Dendritic cell treated with granulocyte-macrophage colony-stimulating factor and Interleukin-4, amounts not matched to agents 40 ng/mL and 50 ng/mL, for 4 days (primary cell): Measurements from ENCODE around the gene FNDC11.

Source experiments
- H3K27ac Mint-ChIP-seq: one replicate; pipeline ENCODE4 v1.8.0; 2022; ENCODE audit warnings: mild to moderate bottlenecking, mixed read lengths
- H3K27me3 Mint-ChIP-seq: one replicate; pipeline ENCODE4 v1.8.0; 2022; ENCODE audit warnings: mild to moderate bottlenecking, mixed read lengths
- H3K36me3 Mint-ChIP-seq: one replicate; pipeline ENCODE4 v1.8.0; 2022; ENCODE audit warnings: low read depth, mixed read lengths
- H3K4me1 Mint-ChIP-seq: one replicate; pipeline ENCODE4 v1.8.0; 2022; ENCODE audit warnings: low read depth, mixed read lengths
- H3K4me3 Mint-ChIP-seq: one replicate; pipeline ENCODE4 v1.8.0; 2022; ENCODE audit warnings: mild to moderate bottlenecking, moderate library complexity, mixed read lengths
- H3K9me3 Mint-ChIP-seq: one replicate; pipeline ENCODE4 v1.8.0; 2022; ENCODE audit warnings: mixed read lengths
- intact Hi-C: fragments of 100-400 bp; cut with micrococcal nuclease; formaldehyde crosslinking; loops from one replicate; pipeline ENCODE4 v1.15.0; 2022

The FNDC11 gene

GRCh38 chr20:63576311-63576710 lies 22.4 kb downstream of the FNDC11 start:
- peaks cover 14% of the 10 kb centered on the region for H3K4me1 Mint-ChIP-seq
- H3K27ac Mint-ChIP-seq = no peak overlapping the region
- intact Hi-C loops = no loop called here

GRCh38 chr20:63577317-63577894 lies 23.4 kb downstream of the FNDC11 start:
- H3K4me1 Mint-ChIP-seq = peaks cover 14% of the 10 kb centered on the region
- H3K27me3 Mint-ChIP-seq = peaks cover 74% of the 10 kb centered on the region
- H3K4me3 Mint-ChIP-seq = no peak overlapping the region
- no peak overlapping the region for H3K27ac Mint-ChIP-seq
- no peaks in the 10 kb centered on the region for H3K9me3 Mint-ChIP-seq
- peaks cover 5% of the 10 kb centered on the region for H3K36me3 Mint-ChIP-seq
- intact Hi-C loops = no loop called here

More at GRCh38 chr20:63576311-63576710, 22.4 kb downstream of the FNDC11 start:
- H3K36me3 Mint-ChIP-seq = peaks cover 5% of the 10 kb centered on the region
- H3K27me3 Mint-ChIP-seq = peaks cover 76% of the 10 kb centered on the region
- H3K4me3 Mint-ChIP-seq = no peak overlapping the region
- H3K9me3 Mint-ChIP-seq = no peaks in the 10 kb centered on the region

DNA sequence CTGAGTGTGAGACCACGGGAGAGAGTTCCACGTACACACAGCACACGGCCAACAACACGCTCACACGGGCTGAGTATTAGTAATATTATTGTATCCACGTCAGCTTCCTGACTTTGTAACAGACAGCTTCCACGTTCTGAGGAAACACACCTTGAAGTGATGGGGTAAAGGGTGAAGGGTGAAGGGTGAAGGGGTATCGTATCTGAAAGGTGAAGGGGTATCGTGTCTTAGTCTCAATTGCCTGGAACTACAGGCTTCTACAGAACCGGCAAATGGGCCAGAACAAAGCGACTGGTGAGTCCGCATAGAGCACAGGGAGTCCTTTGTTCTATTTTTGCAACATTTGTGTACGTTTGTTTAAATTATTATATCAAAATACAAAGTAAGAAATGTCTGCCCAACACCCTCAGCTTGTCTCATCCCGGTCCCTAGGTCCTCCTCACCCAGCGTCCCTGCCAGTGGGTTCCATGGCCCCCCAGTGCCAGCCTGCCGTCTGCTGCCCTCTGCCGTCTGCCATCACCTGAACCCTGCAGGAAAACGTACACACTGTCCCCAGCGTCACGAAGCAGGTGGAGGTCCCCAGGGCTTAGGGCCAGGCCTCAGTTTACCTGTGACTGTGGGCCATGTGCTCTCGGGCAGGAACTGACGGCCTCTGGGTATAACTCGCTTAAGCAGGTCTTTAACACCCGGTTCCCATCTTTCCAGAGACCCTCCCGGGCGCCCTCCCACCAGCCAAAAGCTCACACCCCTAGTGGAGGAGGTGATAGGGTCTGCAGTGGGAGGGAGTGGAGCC lies 24.5 kb downstream of the FNDC11 start:
- peaks cover 14% of the 10 kb centered on the region for H3K4me1 Mint-ChIP-seq
- H3K9me3 Mint-ChIP-seq = no peaks in the 10 kb centered on the region
- H3K27ac Mint-ChIP-seq = no peak overlapping the region
- intact Hi-C loops = no loop called here
- H3K27me3 Mint-ChIP-seq = peaks cover 77% of the 10 kb centered on the region
- H3K4me3 Mint-ChIP-seq = no peak overlapping the region
- H3K36me3 Mint-ChIP-seq = peaks cover 4% of the 10 kb centered on the region

DNA sequence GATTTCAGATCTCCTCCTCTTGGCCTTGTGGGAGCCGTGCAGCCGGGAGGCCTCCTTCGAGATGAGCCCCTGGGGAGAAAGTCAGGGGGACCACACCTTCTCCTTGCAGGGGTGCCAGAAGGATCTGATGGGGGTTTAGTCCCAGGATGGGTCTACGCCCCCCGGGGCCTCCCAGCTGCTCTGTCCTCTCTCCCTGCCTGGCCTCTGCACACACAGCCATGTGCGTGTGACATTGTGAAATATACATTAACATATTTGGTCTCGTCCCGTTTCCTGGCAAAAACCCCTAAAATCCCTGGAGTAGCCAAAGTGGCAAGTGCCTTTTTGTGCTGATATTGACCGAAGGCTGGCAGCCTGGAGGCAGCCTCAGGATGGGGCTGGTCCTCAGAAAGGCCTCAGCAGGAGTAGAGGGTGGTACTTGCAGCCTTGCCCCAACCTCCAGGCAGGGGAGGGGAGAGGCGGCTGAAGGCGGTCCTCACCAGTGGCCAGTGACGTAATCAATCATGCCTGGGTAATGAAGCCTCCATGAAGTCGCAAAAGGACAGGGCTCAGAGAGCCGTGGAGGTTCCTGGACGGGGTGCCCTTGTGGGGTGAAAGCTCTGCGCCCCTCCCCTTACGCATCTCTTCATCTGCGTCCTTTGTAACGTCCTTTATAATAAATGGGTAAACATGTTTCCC lies 25.2 kb downstream of the FNDC11 start:
- H3K27ac Mint-ChIP-seq = no peak overlapping the region
- intact Hi-C loops = no loop called here
- no peaks in the 10 kb centered on the region for H3K9me3 Mint-ChIP-seq
- H3K4me1 Mint-ChIP-seq = peaks cover 14% of the 10 kb centered on the region
- H3K4me3 Mint-ChIP-seq = peak overlapping the region; percentile 17
- H3K36me3 Mint-ChIP-seq = no peaks in the 10 kb centered on the region
- peaks cover 80% of the 10 kb centered on the region for H3K27me3 Mint-ChIP-seq

- Mint-ChIP-seq H3K27me3 (peaks cover 75% of the 10 kb centered on the region), H3K4me1 (peaks cover 14% of the 10 kb centered on the region), H3K36me3 (peaks cover 4% of the 10 kb centered on the region), H3K9me3 (no peaks in the 10 kb centered on the region), H3K27ac (no peak overlapping the region), H3K4me3 (no peak overlapping the region)
- intact Hi-C loops = no loop called here
Observed at GRCh38 chr20:63580796-63581461, 27.0 kb downstream of the FNDC11 start.

GRCh38 chr20:63582382-63583063 lies 28.6 kb downstream of the FNDC11 start:
- intact Hi-C loops = no loop called here
- Mint-ChIP-seq H3K4me3 (no peak overlapping the region), H3K27me3 (peaks cover 63% of the 10 kb centered on the region), H3K36me3 (peaks cover 16% of the 10 kb centered on the region), H3K4me1 (peaks cover 20% of the 10 kb centered on the region), H3K9me3 (no peaks in the 10 kb centered on the region), H3K27ac (no peak overlapping the region)

DNA sequence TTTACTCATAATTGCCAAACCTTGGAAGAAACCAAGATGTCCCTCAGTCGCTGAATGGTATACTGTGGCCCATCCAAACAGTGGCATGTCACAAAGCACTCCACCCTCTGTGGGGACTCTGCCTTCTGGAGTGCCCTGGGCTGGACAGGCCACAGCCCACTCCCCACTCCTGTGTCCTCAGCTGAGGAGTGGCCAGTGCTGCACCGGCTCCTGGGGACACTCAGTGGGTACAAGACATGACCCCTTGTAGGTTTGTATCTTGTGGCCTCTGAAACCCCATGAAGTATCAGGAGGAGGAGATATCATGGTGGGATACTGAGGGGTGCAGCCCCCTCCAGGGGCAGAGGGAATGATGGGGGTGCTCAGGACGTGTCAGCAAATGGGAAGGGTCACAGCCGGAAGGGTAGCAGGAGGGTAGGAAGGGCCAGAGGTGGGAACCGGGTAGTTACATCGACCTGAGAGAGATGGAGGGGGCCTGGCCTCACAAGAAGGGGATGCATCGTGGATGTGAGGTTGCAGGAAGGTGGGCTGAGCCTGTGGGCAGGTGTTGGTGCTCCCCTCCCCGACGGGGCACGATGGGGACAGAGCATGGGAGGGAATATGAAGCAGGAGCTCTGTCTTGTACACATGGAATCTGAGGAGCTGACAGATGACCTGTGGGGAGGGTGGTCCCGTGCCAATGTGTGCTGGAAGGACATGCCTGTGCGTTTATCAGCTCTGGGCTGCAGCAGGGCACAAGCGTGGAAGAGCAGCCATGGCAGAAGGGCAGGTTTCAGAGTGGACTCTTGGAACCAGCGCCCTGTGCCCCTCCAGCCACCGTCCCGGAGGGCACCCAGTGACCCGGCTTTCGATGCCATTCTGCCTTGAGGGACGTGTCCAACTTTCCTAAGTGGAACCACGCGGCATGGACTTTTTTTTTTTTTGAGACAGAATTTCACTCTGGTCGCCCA lies 31.9 kb downstream of the FNDC11 start:
- Mint-ChIP-seq H3K9me3 (no peaks in the 10 kb centered on the region), H3K27me3 (peaks cover 30% of the 10 kb centered on the region), H3K4me3 (no peak overlapping the region), H3K36me3 (peaks cover 44% of the 10 kb centered on the region), H3K27ac (no peak overlapping the region), H3K4me1 (peaks cover 18% of the 10 kb centered on the region)
- intact Hi-C loops = no loop called here

DNA sequence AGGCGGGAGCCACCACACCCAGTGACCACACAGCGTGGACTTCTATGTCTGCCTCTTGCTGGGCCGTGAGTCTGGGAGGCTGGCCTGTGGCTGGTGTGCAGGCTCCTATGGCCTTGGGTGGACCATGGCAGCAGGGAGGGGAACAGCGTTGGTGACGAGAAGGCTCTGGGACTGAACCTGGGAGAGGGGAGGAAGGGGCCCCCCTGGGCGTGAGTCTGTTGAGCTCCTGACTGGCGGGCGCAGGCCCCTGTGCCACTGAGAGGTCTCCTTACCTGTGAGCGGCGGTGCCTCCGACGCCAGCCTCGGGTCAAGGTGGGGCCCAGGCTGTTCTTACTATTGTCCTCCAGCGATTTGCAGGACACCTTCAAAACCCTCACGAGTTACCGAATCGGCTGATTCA lies 32.8 kb downstream of the FNDC11 start:
- H3K27me3 Mint-ChIP-seq = peaks cover 22% of the 10 kb centered on the region
- no peak overlapping the region for H3K4me3 Mint-ChIP-seq
- peak overlapping the region; percentile 85 for H3K27ac Mint-ChIP-seq
- intact Hi-C loops = no loop called here
- peaks cover 53% of the 10 kb centered on the region for H3K36me3 Mint-ChIP-seq
- H3K9me3 Mint-ChIP-seq = no peaks in the 10 kb centered on the region
- peaks cover 18% of the 10 kb centered on the region for H3K4me1 Mint-ChIP-seq

GRCh38 chr20:63587256-63587655 lies 33.3 kb downstream of the FNDC11 start:
- Mint-ChIP-seq H3K9me3 (no peaks in the 10 kb centered on the region), H3K4me3 (peak overlapping the region; percentile 50), H3K27ac (peak overlapping the region; percentile 85), H3K36me3 (peaks cover 58% of the 10 kb centered on the region), H3K27me3 (peaks cover 22% of the 10 kb centered on the region), H3K4me1 (peaks cover 18% of the 10 kb centered on the region)
- intact Hi-C loops = no loop called here

- no peaks in the 10 kb centered on the region for H3K9me3 Mint-ChIP-seq
- peak overlapping the region; percentile 85 for H3K27ac Mint-ChIP-seq
- peaks cover 18% of the 10 kb centered on the region for H3K4me1 Mint-ChIP-seq
- H3K27me3 Mint-ChIP-seq = peaks cover 15% of the 10 kb centered on the region
- peaks cover 65% of the 10 kb centered on the region for H3K36me3 Mint-ChIP-seq
- intact Hi-C loops = no loop called here
- peak overlapping the region; percentile 38 for H3K4me3 Mint-ChIP-seq
Observed at GRCh38 chr20:63587776-63588591, 34.0 kb downstream of the FNDC11 start.

GRCh38 chr20:63588641-63589041 lies 34.7 kb downstream of the FNDC11 start:
- Mint-ChIP-seq H3K4me3 (no peak overlapping the region), H3K27ac (peak overlapping the region; percentile 85), H3K36me3 (peaks cover 72% of the 10 kb centered on the region), H3K4me1 (peaks cover 18% of the 10 kb centered on the region), H3K27me3 (peaks cover 12% of the 10 kb centered on the region), H3K9me3 (no peaks in the 10 kb centered on the region)
- intact Hi-C loops = no loop called here
